ENCODE data around the gene RAD9B. TPM values are rescaled to one million over a fixed set of nuclear protein-coding genes. Genes with fewer than 3 reads are reported as not detected.
"Not testable (repeated sequence)": the region's sequence is repeated elsewhere in the genome, so short reads cannot be mapped to it uniquely, and the experiment has no call there.

Gene RAD9B
- 0.28 and 0.42 TPM in 2 replicates for polyA plus RNA-seq (2014; cell fraction: cytosol; rRNA removed)
- 0.05 and 0.19 TPM in 2 replicates for polyA plus RNA-seq (2014; cell fraction: nucleus; rRNA removed)

DNA sequence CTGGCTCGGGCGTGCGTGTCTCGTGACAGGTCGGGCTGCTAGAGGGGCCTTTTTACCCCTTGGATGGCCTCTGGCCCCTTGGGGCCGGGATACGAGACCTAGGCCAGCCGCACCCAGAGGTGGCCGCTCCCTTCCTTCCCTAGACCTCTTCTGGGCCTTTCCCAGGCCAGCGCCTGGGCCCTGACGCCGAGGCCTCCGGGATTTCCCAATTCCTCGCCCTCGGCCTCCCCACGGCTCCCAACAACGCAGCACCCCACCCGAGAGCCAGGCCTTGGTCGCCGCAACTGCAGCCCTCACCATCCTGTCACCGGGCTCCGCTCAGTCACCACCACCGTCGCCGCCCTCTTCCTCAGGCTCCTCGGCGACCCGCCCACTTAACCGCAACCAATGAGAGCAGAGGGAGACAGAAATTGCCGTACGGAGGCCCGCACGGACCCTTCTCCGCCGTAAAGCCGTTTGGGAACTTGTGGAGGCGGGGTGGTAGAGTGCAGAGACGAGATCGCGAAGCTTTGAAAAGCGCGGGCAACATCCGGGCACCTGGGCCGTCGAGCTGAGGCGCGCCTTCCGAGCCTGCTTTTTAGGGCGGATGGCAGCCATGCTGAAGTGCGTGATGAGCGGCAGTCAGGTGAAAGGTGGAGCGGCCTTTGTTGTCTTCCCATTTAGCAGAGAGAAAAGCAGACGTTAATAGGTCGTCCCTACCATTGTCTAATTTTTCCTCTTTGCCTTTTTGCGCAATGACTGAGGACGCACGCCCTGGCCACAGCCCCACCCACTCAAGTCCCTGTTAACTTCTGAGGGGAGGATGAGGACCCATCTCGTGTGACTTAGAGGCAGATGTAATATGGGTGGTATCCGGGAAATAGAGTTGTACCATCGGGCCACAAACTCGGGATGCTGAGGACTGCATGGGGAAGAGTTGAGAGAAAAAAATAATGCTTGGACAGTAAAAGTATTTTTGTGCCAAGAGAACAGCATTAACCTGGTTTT is at the start of gene RAD9B, which contains the start of gene VPS29:
TSS of gene RAD9B (plus strand) at position 580 of the 987 bp plus-strand sequence. CDS start at position 587, 7 bp downstream.
TSS of gene VPS29 (minus strand) at position 360 of the 987 bp plus-strand sequence. CDS start at position 300, 60 bp downstream.
- DNase-seq (ENCODE audit: low spot score), result peak; percentile 98

DNA sequence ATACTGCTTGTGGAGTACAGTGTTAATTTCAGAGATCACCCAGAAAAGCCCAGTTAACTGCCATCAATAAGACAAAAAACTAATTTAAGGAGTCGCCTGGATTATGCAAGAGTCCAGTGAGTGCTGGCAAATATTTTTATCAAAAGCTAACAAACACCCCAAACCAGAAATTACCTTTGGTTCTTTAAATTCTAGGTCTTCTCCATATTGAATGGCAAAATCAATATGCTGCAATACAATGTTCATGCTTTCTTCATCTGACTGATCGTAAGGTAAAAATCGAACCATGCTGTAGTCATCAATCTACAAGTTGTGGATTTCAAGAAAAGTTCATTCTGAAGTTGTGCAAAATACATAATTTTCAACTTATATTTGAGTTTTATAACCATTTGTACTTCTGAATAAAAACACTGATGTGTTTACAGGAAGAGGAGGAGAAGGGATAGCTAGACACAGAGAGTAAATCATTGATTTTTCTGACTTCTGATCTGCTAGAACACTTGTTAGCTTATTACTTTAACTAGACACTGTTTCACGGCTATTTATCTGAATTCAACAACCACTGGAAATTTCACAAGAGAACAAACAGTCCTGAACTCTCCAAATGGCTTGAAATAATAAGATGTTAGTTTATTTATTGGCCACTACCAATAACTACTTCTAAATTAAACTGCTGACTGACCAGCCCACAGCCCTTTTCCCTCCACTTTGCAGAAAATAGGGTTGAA is 48.4 kb upstream of the RAD9B start:
- DNase-seq (ENCODE audit: low spot score), result no peak

- DNase-seq (ENCODE audit: low spot score), result no peak
Observed at GRCh38 chr12:110458756-110459155, 43.4 kb upstream of the RAD9B start.

- not testable (repeated sequence) for DNase-seq (ENCODE audit: low spot score)
Observed at GRCh38 chr12:110461189-110461588, 40.9 kb upstream of the RAD9B start.

DNA sequence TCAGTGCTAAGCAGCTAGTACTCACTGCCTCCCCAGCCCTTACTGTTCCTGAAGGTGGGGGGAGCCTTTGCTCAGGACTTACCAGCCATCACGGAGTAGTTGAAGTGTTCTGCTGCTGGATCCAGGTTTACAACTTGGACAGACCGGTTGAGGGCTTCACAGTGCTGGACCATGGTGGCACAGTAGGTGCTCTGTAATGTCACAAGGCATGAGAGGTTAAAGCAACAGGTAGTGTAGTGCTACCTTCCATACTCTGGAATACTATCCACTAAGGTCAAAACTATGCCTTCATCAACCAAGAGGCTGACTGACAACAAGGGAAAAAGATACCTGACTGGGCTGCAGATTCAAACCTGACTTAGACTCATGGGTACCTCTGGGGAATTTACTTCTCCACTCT is 37.1 kb upstream of the RAD9B start:
- DNase-seq (ENCODE audit: low spot score), result no peak

DNA sequence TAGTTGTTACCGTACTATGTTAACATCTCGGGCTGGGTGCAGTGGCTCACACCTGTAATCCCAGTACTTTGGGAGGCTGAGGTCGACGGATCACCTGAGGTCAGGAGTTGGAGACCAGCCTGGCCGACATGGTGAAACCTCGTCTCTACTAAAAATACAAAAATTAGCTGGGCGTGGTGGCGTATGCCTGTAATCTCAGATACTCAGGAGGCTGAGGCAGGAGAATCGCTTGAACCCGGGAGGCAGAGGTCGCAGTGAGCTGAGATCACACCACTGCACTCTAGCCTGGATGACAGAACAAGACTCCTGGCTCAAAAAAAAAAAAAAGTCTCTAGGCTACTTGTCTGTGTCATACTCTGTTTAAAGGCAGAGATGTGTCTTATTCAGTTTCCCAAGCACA is 36.4 kb upstream of the RAD9B start:
- not testable (repeated sequence) for DNase-seq (ENCODE audit: low spot score)

DNA sequence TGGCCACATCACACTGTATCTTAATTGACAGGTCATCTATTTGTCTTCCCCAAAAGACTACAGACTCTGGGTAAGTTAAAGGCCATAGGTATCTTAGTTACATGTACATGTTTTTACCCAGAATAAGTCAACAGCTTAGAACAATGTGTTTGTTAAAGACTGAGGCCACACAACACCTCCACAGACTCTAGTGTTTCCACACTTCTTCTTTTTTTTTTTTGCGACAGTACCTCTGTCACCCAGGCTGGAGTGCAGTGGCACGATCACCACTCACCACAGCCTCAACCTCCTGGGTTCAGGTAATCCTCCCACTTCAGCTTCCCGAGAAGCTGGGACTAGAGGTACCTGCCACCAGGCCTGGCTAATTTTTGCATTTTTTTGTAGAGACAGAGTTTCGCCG is 35.3 kb upstream of the RAD9B start:
- DNase-seq (ENCODE audit: low spot score), result no peak

- no peak for DNase-seq (ENCODE audit: low spot score)
Observed at GRCh38 chr12:110467847-110468213, 34.3 kb upstream of the RAD9B start.

DNA sequence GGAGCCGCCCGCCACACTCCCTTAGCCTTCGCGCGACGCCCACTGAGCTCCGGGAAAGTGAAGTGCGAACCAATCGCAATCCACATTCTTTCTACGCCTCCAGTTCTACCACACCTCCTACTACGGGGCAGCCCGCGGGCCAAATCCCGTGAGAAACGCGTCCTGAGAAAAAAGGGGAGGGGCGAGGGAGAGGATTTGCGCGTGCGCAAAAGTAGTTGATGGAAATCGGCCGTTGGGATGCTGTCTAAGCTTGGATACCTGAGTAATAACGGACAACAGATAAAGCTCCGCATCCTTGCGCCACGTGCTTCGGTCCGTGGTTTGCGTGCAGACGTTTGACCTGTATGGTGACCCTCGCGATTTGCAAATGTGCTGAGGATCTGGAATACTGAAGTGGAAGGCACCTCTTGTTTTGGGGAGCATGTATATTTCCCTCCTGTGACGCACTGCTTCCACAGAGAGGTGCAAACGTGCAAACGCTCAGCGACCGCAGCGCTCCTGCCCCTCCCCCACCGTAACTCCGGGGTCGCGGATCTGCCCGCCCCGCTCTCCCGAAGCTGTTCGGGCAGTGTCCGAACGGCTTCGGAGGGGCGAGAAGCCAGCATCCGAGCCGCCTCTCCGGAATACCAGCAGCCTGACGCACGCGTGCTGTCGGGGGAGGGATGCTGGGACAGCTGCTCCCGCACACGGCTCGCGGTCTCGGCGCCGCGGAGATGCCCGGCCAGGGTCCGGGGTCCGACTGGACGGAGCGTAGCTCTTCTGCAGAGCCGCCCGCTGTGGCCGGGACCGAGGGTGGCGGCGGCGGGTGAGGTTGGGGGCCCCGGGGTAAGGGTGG is 33.7 kb upstream of the RAD9B start, which contains the start of the genes FAM216A and GPN3:
TSS of gene FAM216A (plus strand) at position 632 of the 835 bp plus-strand sequence. CDS start at position 663, 31 bp downstream.
TSS of gene GPN3 (minus strand) at position 44 of the 835 bp plus-strand sequence. CDS start 54 bp downstream, outside the sequence.
- DNase-seq (ENCODE audit: low spot score), result peak; percentile 99

DNA sequence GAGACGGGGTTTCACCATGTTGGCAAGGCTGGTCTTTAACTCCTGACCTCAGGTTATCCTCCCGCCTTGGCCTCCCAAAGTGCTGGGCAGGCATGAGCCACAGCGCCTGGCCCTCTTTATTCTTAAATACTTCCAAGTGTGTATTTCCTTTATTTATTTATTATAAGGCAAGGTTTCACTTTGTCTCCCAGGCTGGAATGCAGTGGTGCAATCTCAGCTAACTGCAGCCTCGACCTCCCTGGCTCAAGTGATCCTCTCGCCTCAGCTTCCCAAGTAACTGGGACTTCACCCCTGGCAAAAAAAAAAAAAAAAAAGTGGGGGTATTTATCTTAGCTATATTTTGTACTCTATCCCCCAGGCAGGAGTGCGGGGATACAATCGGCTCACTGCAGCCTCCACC is 26.7 kb upstream of the RAD9B start:
- DNase-seq (ENCODE audit: low spot score), result no peak

GRCh38 chr12:110498984-110499706 is 3.0 kb upstream of the RAD9B start:
- no peak for DNase-seq (ENCODE audit: low spot score)

- no peak for DNase-seq (ENCODE audit: low spot score)
Observed at GRCh38 chr12:110501399-110501751, 756 bp upstream of the RAD9B start.

- no peak for DNase-seq (ENCODE audit: low spot score)
Observed at GRCh38 chr12:110503432-110503831, 1.3 kb downstream of the RAD9B start.

GRCh38 chr12:110505332-110505731 is 3.2 kb downstream of the RAD9B start:
- no peak for DNase-seq (ENCODE audit: low spot score)

GRCh38 chr12:110508071-110508586 is 6.0 kb downstream of the RAD9B start:
- no peak for DNase-seq (ENCODE audit: low spot score)

GRCh38 chr12:110513842-110514241 is 11.7 kb downstream of the RAD9B start:
- no peak for DNase-seq (ENCODE audit: low spot score)

GRCh38 chr12:110514363-110514762 is 12.2 kb downstream of the RAD9B start:
- DNase-seq (ENCODE audit: low spot score), result no peak

GRCh38 chr12:110516995-110517394 is 14.9 kb downstream of the RAD9B start:
- DNase-seq (ENCODE audit: low spot score), result no peak

GRCh38 chr12:110518014-110518413 is 15.9 kb downstream of the RAD9B start:
- DNase-seq (ENCODE audit: low spot score), result not testable (repeated sequence)
